DMS 273 (cell line): ENCODE data around the gene MRPS14.

ENCODE experiments used
- DNase-seq: peaks from one replicate; lab custom pipeline; 2025; ENCODE audit not compliant: unreplicated experiment; lab: John Stamatoyannopoulos, UW

MRPS14 gene

GRCh38 chr1:175024773-175025172 is 1.5 kb upstream of the MRPS14 start:
- no peak for DNase-seq

GRCh38 chr1:175023922-175024242 is 657 bp upstream of the MRPS14 start:
- DNase-seq: peak; percentile 60

- no peak for DNase-seq
Measured at GRCh38 chr1:175019524-175019923, 3.7 kb downstream of the MRPS14 start.

GRCh38 chr1:175015243-175015642 is 8.0 kb downstream of the MRPS14 start:
- DNase-seq: no peak

- DNase-seq: no peak
Measured at GRCh38 chr1:175013445-175013844, 9.8 kb downstream of the MRPS14 start.

GRCh38 chr1:175009532-175009931 is 13.7 kb downstream of the MRPS14 start:
- DNase-seq: no peak

GRCh38 chr1:175005085-175005783 is 18.0 kb downstream of the MRPS14 start:
- no peak for DNase-seq

- DNase-seq: no peak
Measured at GRCh38 chr1:175003521-175003920, 19.7 kb downstream of the MRPS14 start.

- DNase-seq: no peak
Measured at GRCh38 chr1:175002910-175003517, 20.2 kb downstream of the MRPS14 start.

GRCh38 chr1:175000697-175001187 is 22.5 kb downstream of the MRPS14 start:
- DNase-seq: peak; percentile 37

- peak; percentile 68 for DNase-seq
Measured at GRCh38 chr1:174999936-175000696, 23.1 kb downstream of the MRPS14 start, which contains the start of gene CACYBP. Gene CACYBP, plus strand, starts transcription at chr1:174999947. Its CDS starts 234 bp downstream, at chr1:175000181.

GRCh38 chr1:174999216-174999935 is 23.8 kb downstream of the MRPS14 start:
- DNase-seq: peak; percentile 99

GRCh38 chr1:174998569-174999215 is 24.5 kb downstream of the MRPS14 start:
- peak; percentile 85 for DNase-seq

- DNase-seq: no peak
Measured at GRCh38 chr1:174997041-174997440, 26.2 kb downstream of the MRPS14 start.

GRCh38 chr1:174996476-174996875 is 26.7 kb downstream of the MRPS14 start:
- DNase-seq: no peak

GRCh38 chr1:174995916-174996315 is 27.3 kb downstream of the MRPS14 start:
- no peak for DNase-seq

- DNase-seq: no peak
Measured at GRCh38 chr1:174995121-174995520, 28.1 kb downstream of the MRPS14 start.

GRCh38 chr1:174991473-174991872 is 31.8 kb downstream of the MRPS14 start:
- no peak for DNase-seq

GRCh38 chr1:174990382-174990999 is 32.7 kb downstream of the MRPS14 start:
- DNase-seq: peak; percentile 67

GRCh38 chr1:174989536-174990220 is 33.5 kb downstream of the MRPS14 start:
- DNase-seq: no peak
